Measurements from ENCODE around the gene COL21A1.
"Not testable (repeated sequence)": the region's sequence is repeated elsewhere in the genome, so short reads cannot be mapped to it uniquely, and the experiment has no call there.

The COL21A1 gene

GRCh38 chr6:56026455-56027180 lies 220.8 kb downstream of the COL21A1 start:
- ATAC-seq (replicated peaks; ENCODE audit: extremely low read depth, poor library complexity, severe bottlenecking) (no peak), DNase-seq (ENCODE audit: low spot score in 2 of 2) (no peak)
- no peak overlapping the region for H3K27ac Mint-ChIP-seq (ENCODE audit: low read depth)
- no peaks in the 10 kb centered on the region for H3K4me1 Mint-ChIP-seq
- peaks cover 15% of the 10 kb centered on the region for H3K9me3 Mint-ChIP-seq
- H3K27me3 Mint-ChIP-seq, result no peaks in the 10 kb centered on the region
- H3K36me3 Mint-ChIP-seq (ENCODE audit: insufficient read depth), result no peaks in the 10 kb centered on the region
- no peak overlapping the region for H3K4me3 Mint-ChIP-seq

- Mint-ChIP-seq H3K36me3 (ENCODE audit: insufficient read depth) (no peaks in the 10 kb centered on the region), H3K4me1 (no peaks in the 10 kb centered on the region), H3K9me3 (peaks cover 16% of the 10 kb centered on the region), H3K27ac (ENCODE audit: low read depth) (no peak overlapping the region), H3K4me3 (no peak overlapping the region), H3K27me3 (no peaks in the 10 kb centered on the region)
- no peak for DNase-seq (ENCODE audit: low spot score in 2 of 2)
- ATAC-seq (replicated peaks; ENCODE audit: extremely low read depth, poor library complexity, severe bottlenecking), result no peak
Measured at GRCh38 chr6:56025795-56026194, 221.6 kb downstream of the COL21A1 start.

GRCh38 chr6:56024931-56025330 lies 222.4 kb downstream of the COL21A1 start:
- no peak overlapping the region for H3K27ac Mint-ChIP-seq (ENCODE audit: low read depth)
- DNase-seq (ENCODE audit: low spot score in 2 of 2) (no peak), ATAC-seq (replicated peaks; ENCODE audit: extremely low read depth, poor library complexity, severe bottlenecking) (no peak)
- no peaks in the 10 kb centered on the region for H3K4me1 Mint-ChIP-seq
- H3K4me3 Mint-ChIP-seq, result no peak overlapping the region
- H3K36me3 Mint-ChIP-seq (ENCODE audit: insufficient read depth), result no peaks in the 10 kb centered on the region
- H3K27me3 Mint-ChIP-seq, result no peaks in the 10 kb centered on the region
- peaks cover 16% of the 10 kb centered on the region for H3K9me3 Mint-ChIP-seq

GRCh38 chr6:56023829-56024228 lies 223.6 kb downstream of the COL21A1 start:
- no peak for ATAC-seq (replicated peaks; ENCODE audit: extremely low read depth, poor library complexity, severe bottlenecking)
- Mint-ChIP-seq H3K27ac (ENCODE audit: low read depth) (no peak overlapping the region), H3K4me3 (no peak overlapping the region), H3K4me1 (no peaks in the 10 kb centered on the region), H3K9me3 (peaks cover 15% of the 10 kb centered on the region), H3K27me3 (no peaks in the 10 kb centered on the region), H3K36me3 (ENCODE audit: insufficient read depth) (no peaks in the 10 kb centered on the region)
- no peak for DNase-seq (ENCODE audit: low spot score in 2 of 2)

GRCh38 chr6:56022678-56023077 lies 224.7 kb downstream of the COL21A1 start:
- H3K4me3 Mint-ChIP-seq, result no peak overlapping the region
- no peaks in the 10 kb centered on the region for H3K4me1 Mint-ChIP-seq
- no peak for ATAC-seq (replicated peaks; ENCODE audit: extremely low read depth, poor library complexity, severe bottlenecking)
- no peaks in the 10 kb centered on the region for H3K36me3 Mint-ChIP-seq (ENCODE audit: insufficient read depth)
- no peak overlapping the region for H3K27ac Mint-ChIP-seq (ENCODE audit: low read depth)
- peaks cover 16% of the 10 kb centered on the region for H3K9me3 Mint-ChIP-seq
- H3K27me3 Mint-ChIP-seq, result no peaks in the 10 kb centered on the region
- no peak for DNase-seq (ENCODE audit: low spot score in 2 of 2)

GRCh38 chr6:56021943-56022342 lies 225.4 kb downstream of the COL21A1 start:
- no peak for ATAC-seq (replicated peaks; ENCODE audit: extremely low read depth, poor library complexity, severe bottlenecking)
- peaks cover 13% of the 10 kb centered on the region for H3K9me3 Mint-ChIP-seq

GRCh38 chr6:56019973-56020372 lies 227.4 kb downstream of the COL21A1 start:
- H3K27ac Mint-ChIP-seq (ENCODE audit: low read depth), result no peak overlapping the region

More at GRCh38 chr6:56021943-56022342, 225.4 kb downstream of the COL21A1 start:
- Mint-ChIP-seq H3K27me3 (no peaks in the 10 kb centered on the region), H3K36me3 (ENCODE audit: insufficient read depth) (no peaks in the 10 kb centered on the region), H3K27ac (ENCODE audit: low read depth) (no peak overlapping the region), H3K4me1 (no peaks in the 10 kb centered on the region), H3K4me3 (no peak overlapping the region)
- DNase-seq (ENCODE audit: low spot score in 2 of 2), result no peak

GRCh38 chr6:56017198-56017597 lies 230.2 kb downstream of the COL21A1 start:
- Mint-ChIP-seq H3K27me3 (no peaks in the 10 kb centered on the region), H3K4me1 (no peaks in the 10 kb centered on the region), H3K9me3 (peaks cover 23% of the 10 kb centered on the region), H3K27ac (ENCODE audit: low read depth) (no peak overlapping the region), H3K36me3 (ENCODE audit: insufficient read depth) (no peaks in the 10 kb centered on the region), H3K4me3 (no peak overlapping the region)
- ATAC-seq (replicated peaks; ENCODE audit: extremely low read depth, poor library complexity, severe bottlenecking), result no peak
- DNase-seq (ENCODE audit: low spot score in 2 of 2), result no peak

More at GRCh38 chr6:56019973-56020372, 227.4 kb downstream of the COL21A1 start:
- DNase-seq (ENCODE audit: low spot score in 2 of 2) (no peak), ATAC-seq (replicated peaks; ENCODE audit: extremely low read depth, poor library complexity, severe bottlenecking) (no peak)
- no peaks in the 10 kb centered on the region for H3K36me3 Mint-ChIP-seq (ENCODE audit: insufficient read depth)
- H3K4me3 Mint-ChIP-seq, result no peak overlapping the region
- H3K9me3 Mint-ChIP-seq, result peaks cover 16% of the 10 kb centered on the region
- no peaks in the 10 kb centered on the region for H3K4me1 Mint-ChIP-seq
- no peaks in the 10 kb centered on the region for H3K27me3 Mint-ChIP-seq

- not testable (repeated sequence) for ATAC-seq (replicated peaks; ENCODE audit: extremely low read depth, poor library complexity, severe bottlenecking); H3K4me1 Mint-ChIP-seq; DNase-seq (ENCODE audit: low spot score in 2 of 2); H3K27me3 Mint-ChIP-seq; H3K27ac Mint-ChIP-seq (ENCODE audit: low read depth); H3K36me3 Mint-ChIP-seq (ENCODE audit: insufficient read depth); H3K4me3 Mint-ChIP-seq
- H3K9me3 Mint-ChIP-seq, result peaks cover 14% of the 10 kb centered on the region
Measured at GRCh38 chr6:56014039-56014438, 233.3 kb downstream of the COL21A1 start.

- ATAC-seq (replicated peaks; ENCODE audit: extremely low read depth, poor library complexity, severe bottlenecking), result no peak
Measured at GRCh38 chr6:56009636-56010035, 237.7 kb downstream of the COL21A1 start.

More at GRCh38 chr6:56009636-56010035, 237.7 kb downstream of the COL21A1 start:
- H3K27me3 Mint-ChIP-seq, result no peaks in the 10 kb centered on the region
- peaks cover 2% of the 10 kb centered on the region for H3K36me3 Mint-ChIP-seq (ENCODE audit: insufficient read depth)
- DNase-seq (ENCODE audit: low spot score in 2 of 2), result no peak
- no peaks in the 10 kb centered on the region for H3K4me1 Mint-ChIP-seq
- no peak overlapping the region for H3K4me3 Mint-ChIP-seq
- H3K9me3 Mint-ChIP-seq, result peaks cover 9% of the 10 kb centered on the region
- no peak overlapping the region for H3K27ac Mint-ChIP-seq (ENCODE audit: low read depth)
